GM18517 (cell line): ENCODE results near the gene GGACT.
"Not testable (repeated sequence)": the region's sequence is repeated elsewhere in the genome, so short reads cannot be mapped to it uniquely, and the experiment has no call there.

ENCODE experiments used
- ATAC-seq: cut with Tn5 transposase; IDR thresholded peaks from one replicate; pipeline ENCODE4 v1.9.1; 2021; ENCODE audit warnings: mild to moderate bottlenecking, moderate library complexity; ENCODE audit not compliant: unreplicated experiment

The GGACT gene

GRCh38 chr13:100601716-100602115 lies 13.1 kb upstream of the GGACT start:
- no peak for ATAC-seq

- ATAC-seq: no peak
Measured at GRCh38 chr13:100600915-100601314, 12.3 kb upstream of the GGACT start.

- ATAC-seq: no peak
Measured at GRCh38 chr13:100600461-100600860, 11.9 kb upstream of the GGACT start.

- no peak for ATAC-seq
Measured at GRCh38 chr13:100597253-100597652, 8.7 kb upstream of the GGACT start.

- no peak for ATAC-seq
Measured at GRCh38 chr13:100596516-100596915, 7.9 kb upstream of the GGACT start.

- no peak for ATAC-seq
Measured at GRCh38 chr13:100594731-100595130, 6.1 kb upstream of the GGACT start.

- no peak for ATAC-seq
Measured at GRCh38 chr13:100594255-100594654, 5.7 kb upstream of the GGACT start.

GRCh38 chr13:100589178-100589725 lies 663 bp upstream of the GGACT start:
- no peak for ATAC-seq

GRCh38 chr13:100584896-100585295 lies 3.7 kb downstream of the GGACT start:
- no peak for ATAC-seq

- no peak for ATAC-seq
Measured at GRCh38 chr13:100581504-100581903, 7.1 kb downstream of the GGACT start.

GRCh38 chr13:100581030-100581429 lies 7.6 kb downstream of the GGACT start:
- no peak for ATAC-seq

- ATAC-seq: no peak
Measured at GRCh38 chr13:100580045-100580444, 8.5 kb downstream of the GGACT start.

- not testable (repeated sequence) for ATAC-seq
Measured at GRCh38 chr13:100577239-100577638, 11.3 kb downstream of the GGACT start.

GRCh38 chr13:100573121-100573520 lies 15.5 kb downstream of the GGACT start:
- peak; percentile 97 for ATAC-seq

GRCh38 chr13:100566543-100566942 lies 22.0 kb downstream of the GGACT start:
- no peak for ATAC-seq

GRCh38 chr13:100565286-100565685 lies 23.3 kb downstream of the GGACT start:
- no peak for ATAC-seq

- no peak for ATAC-seq
Measured at GRCh38 chr13:100564444-100565223, 24.0 kb downstream of the GGACT start.

- ATAC-seq: no peak
Measured at GRCh38 chr13:100563779-100564178, 24.8 kb downstream of the GGACT start.

GRCh38 chr13:100561599-100562204 lies 26.9 kb downstream of the GGACT start:
- no peak for ATAC-seq

GRCh38 chr13:100561158-100561499 lies 27.5 kb downstream of the GGACT start:
- ATAC-seq: no peak

- no peak for ATAC-seq
Measured at GRCh38 chr13:100560498-100561157, 28.0 kb downstream of the GGACT start.

- ATAC-seq: no peak
Measured at GRCh38 chr13:100559886-100560285, 28.7 kb downstream of the GGACT start.
